HEK293 (cell line): Measurements from ENCODE around the gene PLA2G4E.

Experiments used
- CTCF ChIA-PET: fragments of 350-600 bp; formaldehyde crosslinking; extraction: SDS; loops from one replicate; lab custom pipeline; 2021; ENCODE audit warnings: antibody characterized with exemption; lab: Yijun Ruan, JAX
- POLR2A ChIA-PET: fragments of 300-600 bp; formaldehyde crosslinking; extraction: SDS; loops from one replicate; lab custom pipeline; 2020; ENCODE audit warnings: antibody characterized with exemption, inconsistent platforms; lab: Yijun Ruan, JAX
- H3K27ac ChIP-seq: fragments of 200-500 bp; sonication (Bioruptor generic); 2 replicates; pipeline ENCODE4 v1.5.1; 2014; ENCODE audit warnings: low read depth, low read length, control low read depth, inconsistent platforms; ENCODE audit errors: extremely low read depth
- H3K36me3 ChIP-seq, 2 experiments: fragments of 200-500 bp in 1 of 2; sonication (Bioruptor generic) in 1 of 2; 1 replicate in 1 of 2; 2 replicates in 1 of 2; pipeline ENCODE4 v1.5.1; 2014 to 2017; ENCODE audit warnings: inconsistent platforms in 2 of 2, low read length in 2 of 2; ENCODE audit not compliant: control insufficient read depth in 2 of 2, insufficient read depth in 1 of 2
- H3K4me1 ChIP-seq: fragments of 200-500 bp; sonication (Bioruptor generic); 2 replicates; pipeline ENCODE4 v1.5.1; 2014; ENCODE audit warnings: mild to moderate bottlenecking, low read length, inconsistent platforms; ENCODE audit not compliant: control insufficient read depth, insufficient read depth
- H3K4me3 ChIP-seq: 2 replicates; pipeline ENCODE4 v1.5.1; 2011; ENCODE audit warnings: low read depth, mild to moderate bottlenecking, control low read depth, low read length, moderate library complexity
- H3K9me3 ChIP-seq: fragments of 200-500 bp; sonication (Bioruptor generic); 2 replicates; pipeline ENCODE4 v1.5.1; 2014; ENCODE audit warnings: low read depth, low read length, inconsistent platforms; ENCODE audit not compliant: control insufficient read depth, insufficient read depth
- BCL11B ChIP-seq: fragments of 450-650 bp; formaldehyde crosslinking; IDR thresholded peaks from 2 replicates; pipeline ENCODE4 v1.5.1; 2016; ENCODE audit warnings: low read depth, missing biosample characterization, missing genetic modification characterization
- KLF16 ChIP-seq: fragments of 450-650 bp; formaldehyde crosslinking; IDR thresholded peaks from 2 replicates; pipeline ENCODE4 v1.5.1; 2017; ENCODE audit warnings: missing biosample characterization, missing genetic modification characterization
- WT1 ChIP-seq: fragments of 450-650 bp; formaldehyde crosslinking; IDR thresholded peaks from 2 replicates; pipeline ENCODE4 v1.5.1; 2016; ENCODE audit warnings: missing biosample characterization, missing genetic modification characterization
- ZNF132 ChIP-seq: fragments of 450-650 bp; formaldehyde crosslinking; IDR thresholded peaks from 2 replicates; pipeline ENCODE4 v1.5.1; 2017; ENCODE audit warnings: missing biosample characterization, missing genetic modification characterization, borderline replicate concordance
- ZNF146 ChIP-seq: fragments of 450-650 bp; formaldehyde crosslinking; IDR thresholded peaks from 2 replicates; pipeline ENCODE4 v1.5.1; 2016; ENCODE audit warnings: missing biosample characterization, missing genetic modification characterization
- ZNF16 ChIP-seq: fragments of 450-650 bp; formaldehyde crosslinking; IDR thresholded peaks from 2 replicates; pipeline ENCODE4 v1.5.1; 2016; ENCODE audit warnings: low read depth, missing biosample characterization, missing genetic modification characterization
- ZNF341 ChIP-seq: fragments of 450-650 bp; formaldehyde crosslinking; IDR thresholded peaks from 2 replicates; pipeline ENCODE4; 2016; ENCODE audit warnings: low read depth, missing biosample characterization, missing genetic modification characterization
- ZNF423 ChIP-seq: fragments of 450-650 bp; formaldehyde crosslinking; IDR thresholded peaks from 2 replicates; pipeline ENCODE4 v1.5.1; 2016; ENCODE audit warnings: missing biosample characterization, missing genetic modification characterization
- ZNF473 ChIP-seq: fragments of 450-650 bp; formaldehyde crosslinking; IDR thresholded peaks from 2 replicates; pipeline ENCODE4 v1.5.1; 2017; ENCODE audit warnings: missing biosample characterization, missing genetic modification characterization
- ZNF501 ChIP-seq: fragments of 450-650 bp; formaldehyde crosslinking; IDR thresholded peaks from 2 replicates; pipeline ENCODE4 v1.5.1; 2016; ENCODE audit warnings: missing biosample characterization, missing genetic modification characterization
- ZNF610 ChIP-seq: fragments of 450-650 bp; formaldehyde crosslinking; IDR thresholded peaks from 2 replicates; pipeline ENCODE4 v1.5.1; 2016; ENCODE audit warnings: missing biosample characterization, missing genetic modification characterization, borderline replicate concordance
- ZNF623 ChIP-seq: fragments of 450-650 bp; formaldehyde crosslinking; IDR thresholded peaks from 2 replicates; pipeline ENCODE4 v1.5.1; 2016; ENCODE audit warnings: missing biosample characterization, missing genetic modification characterization
- ZNF843 ChIP-seq: fragments of 450-650 bp; formaldehyde crosslinking; IDR thresholded peaks from 2 replicates; pipeline ENCODE4 v1.5.1; 2016; ENCODE audit warnings: missing biosample characterization, missing genetic modification characterization
- ZSCAN18 ChIP-seq: fragments of 450-650 bp; formaldehyde crosslinking; IDR thresholded peaks from 2 replicates; pipeline ENCODE4 v1.5.1; 2016; ENCODE audit warnings: missing biosample characterization, missing genetic modification characterization
- TF ChIP-seq, protein P1 (sequence below): fragments of 450-650 bp; formaldehyde crosslinking; IDR thresholded peaks from 2 replicates; pipeline ENCODE4 v1.5.1; 2016; ENCODE audit warnings: missing biosample characterization, missing genetic modification characterization, borderline replicate concordance
- TF ChIP-seq, protein P2 (sequence below): fragments of 450-650 bp; formaldehyde crosslinking; IDR thresholded peaks from 2 replicates; pipeline ENCODE4 v1.5.1; 2017; ENCODE audit warnings: missing biosample characterization, missing genetic modification characterization
- TF ChIP-seq, protein P3 (sequence below): fragments of 450-650 bp; formaldehyde crosslinking; IDR thresholded peaks from 2 replicates; pipeline ENCODE4 v1.5.1; 2016; ENCODE audit warnings: missing biosample characterization, missing genetic modification characterization
- TF ChIP-seq, protein P4 (sequence below): fragments of 450-650 bp; formaldehyde crosslinking; IDR thresholded peaks from 2 replicates; pipeline ENCODE4 v1.5.1; 2016; ENCODE audit warnings: missing biosample characterization, missing genetic modification characterization
- TF ChIP-seq, protein P5 (sequence below): fragments of 450-650 bp; formaldehyde crosslinking; IDR thresholded peaks from 2 replicates; pipeline ENCODE4 v1.5.1; 2016; ENCODE audit warnings: missing biosample characterization, missing genetic modification characterization, borderline replicate concordance
- TF ChIP-seq, protein P6 (sequence below): fragments of 450-650 bp; formaldehyde crosslinking; IDR thresholded peaks from 2 replicates; pipeline ENCODE4 v1.5.1; 2016; ENCODE audit warnings: missing biosample characterization, missing genetic modification characterization

Gene PLA2G4E

DNA sequence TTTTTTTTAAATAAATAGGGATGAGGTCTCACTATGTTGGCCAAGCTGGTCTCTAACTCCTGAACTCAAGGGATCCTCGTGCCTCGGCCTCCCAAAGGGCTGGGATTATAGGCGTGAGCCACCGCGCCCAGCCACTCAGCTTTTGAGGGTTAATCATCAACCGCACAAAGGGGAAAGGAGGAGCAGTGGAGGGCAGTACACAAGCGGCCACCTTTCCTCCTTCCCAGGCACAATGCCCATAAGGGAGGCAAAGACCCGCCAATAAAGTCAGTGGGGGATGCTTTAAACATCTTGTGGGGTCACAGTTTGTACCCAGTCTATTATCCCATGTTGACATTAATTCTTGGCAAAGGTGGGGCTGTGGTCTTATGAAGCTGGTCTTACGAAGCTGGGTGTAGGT is 80.9 kb downstream of the PLA2G4E start:
- no peak for TF ChIP-seq ZNF610
- TF ChIP-seq ZNF146 (tag by site-specific recombination), result no peak
- TF ChIP-seq ZNF501 (tag by site-specific recombination), result no peak
- TF ChIP-seq, protein P1, sequence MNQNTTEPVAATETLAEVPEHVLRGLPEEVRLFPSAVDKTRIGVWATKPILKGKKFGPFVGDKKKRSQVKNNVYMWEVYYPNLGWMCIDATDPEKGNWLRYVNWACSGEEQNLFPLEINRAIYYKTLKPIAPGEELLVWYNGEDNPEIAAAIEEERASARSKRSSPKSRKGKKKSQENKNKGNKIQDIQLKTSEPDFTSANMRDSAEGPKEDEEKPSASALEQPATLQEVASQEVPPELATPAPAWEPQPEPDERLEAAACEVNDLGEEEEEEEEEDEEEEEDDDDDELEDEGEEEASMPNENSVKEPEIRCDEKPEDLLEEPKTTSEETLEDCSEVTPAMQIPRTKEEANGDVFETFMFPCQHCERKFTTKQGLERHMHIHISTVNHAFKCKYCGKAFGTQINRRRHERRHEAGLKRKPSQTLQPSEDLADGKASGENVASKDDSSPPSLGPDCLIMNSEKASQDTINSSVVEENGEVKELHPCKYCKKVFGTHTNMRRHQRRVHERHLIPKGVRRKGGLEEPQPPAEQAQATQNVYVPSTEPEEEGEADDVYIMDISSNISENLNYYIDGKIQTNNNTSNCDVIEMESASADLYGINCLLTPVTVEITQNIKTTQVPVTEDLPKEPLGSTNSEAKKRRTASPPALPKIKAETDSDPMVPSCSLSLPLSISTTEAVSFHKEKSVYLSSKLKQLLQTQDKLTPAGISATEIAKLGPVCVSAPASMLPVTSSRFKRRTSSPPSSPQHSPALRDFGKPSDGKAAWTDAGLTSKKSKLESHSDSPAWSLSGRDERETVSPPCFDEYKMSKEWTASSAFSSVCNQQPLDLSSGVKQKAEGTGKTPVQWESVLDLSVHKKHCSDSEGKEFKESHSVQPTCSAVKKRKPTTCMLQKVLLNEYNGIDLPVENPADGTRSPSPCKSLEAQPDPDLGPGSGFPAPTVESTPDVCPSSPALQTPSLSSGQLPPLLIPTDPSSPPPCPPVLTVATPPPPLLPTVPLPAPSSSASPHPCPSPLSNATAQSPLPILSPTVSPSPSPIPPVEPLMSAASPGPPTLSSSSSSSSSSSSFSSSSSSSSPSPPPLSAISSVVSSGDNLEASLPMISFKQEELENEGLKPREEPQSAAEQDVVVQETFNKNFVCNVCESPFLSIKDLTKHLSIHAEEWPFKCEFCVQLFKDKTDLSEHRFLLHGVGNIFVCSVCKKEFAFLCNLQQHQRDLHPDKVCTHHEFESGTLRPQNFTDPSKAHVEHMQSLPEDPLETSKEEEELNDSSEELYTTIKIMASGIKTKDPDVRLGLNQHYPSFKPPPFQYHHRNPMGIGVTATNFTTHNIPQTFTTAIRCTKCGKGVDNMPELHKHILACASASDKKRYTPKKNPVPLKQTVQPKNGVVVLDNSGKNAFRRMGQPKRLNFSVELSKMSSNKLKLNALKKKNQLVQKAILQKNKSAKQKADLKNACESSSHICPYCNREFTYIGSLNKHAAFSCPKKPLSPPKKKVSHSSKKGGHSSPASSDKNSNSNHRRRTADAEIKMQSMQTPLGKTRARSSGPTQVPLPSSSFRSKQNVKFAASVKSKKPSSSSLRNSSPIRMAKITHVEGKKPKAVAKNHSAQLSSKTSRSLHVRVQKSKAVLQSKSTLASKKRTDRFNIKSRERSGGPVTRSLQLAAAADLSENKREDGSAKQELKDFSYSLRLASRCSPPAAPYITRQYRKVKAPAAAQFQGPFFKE (tag by site-specific recombination), result no peak
- TF ChIP-seq, protein P2, sequence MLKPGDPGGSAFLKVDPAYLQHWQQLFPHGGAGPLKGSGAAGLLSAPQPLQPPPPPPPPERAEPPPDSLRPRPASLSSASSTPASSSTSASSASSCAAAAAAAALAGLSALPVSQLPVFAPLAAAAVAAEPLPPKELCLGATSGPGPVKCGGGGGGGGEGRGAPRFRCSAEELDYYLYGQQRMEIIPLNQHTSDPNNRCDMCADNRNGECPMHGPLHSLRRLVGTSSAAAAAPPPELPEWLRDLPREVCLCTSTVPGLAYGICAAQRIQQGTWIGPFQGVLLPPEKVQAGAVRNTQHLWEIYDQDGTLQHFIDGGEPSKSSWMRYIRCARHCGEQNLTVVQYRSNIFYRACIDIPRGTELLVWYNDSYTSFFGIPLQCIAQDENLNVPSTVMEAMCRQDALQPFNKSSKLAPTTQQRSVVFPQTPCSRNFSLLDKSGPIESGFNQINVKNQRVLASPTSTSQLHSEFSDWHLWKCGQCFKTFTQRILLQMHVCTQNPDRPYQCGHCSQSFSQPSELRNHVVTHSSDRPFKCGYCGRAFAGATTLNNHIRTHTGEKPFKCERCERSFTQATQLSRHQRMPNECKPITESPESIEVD, result no peak
- TF ChIP-seq ZNF473 (tag by site-specific recombination), result no peak
- TF ChIP-seq KLF16, result no peak
- no peak for TF ChIP-seq ZNF341
- no peak for TF ChIP-seq ZNF843 (tag by site-specific recombination)
- TF ChIP-seq ZSCAN18, result no peak
- no peak for TF ChIP-seq BCL11B
- TF ChIP-seq WT1 (tag by site-specific recombination), result no peak
- no peak for TF ChIP-seq ZNF16 (tag by site-specific recombination)
- TF ChIP-seq, protein P3, sequence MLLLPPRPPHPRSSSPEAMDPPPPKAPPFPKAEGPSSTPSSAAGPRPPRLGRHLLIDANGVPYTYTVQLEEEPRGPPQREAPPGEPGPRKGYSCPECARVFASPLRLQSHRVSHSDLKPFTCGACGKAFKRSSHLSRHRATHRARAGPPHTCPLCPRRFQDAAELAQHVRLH (tag by site-specific recombination), result no peak
- Histone ChIP-seq H3K9me3 (no peaks in the 10 kb centered on the region), H3K4me3 (no peak overlapping the region), H3K4me1 (no peaks in the 10 kb centered on the region), H3K36me3 (peaks cover 0 to 13% of the 10 kb centered on the region in 2 experiments; a peak in 1 of 3 replicates), H3K27ac (no peak overlapping the region)
- POLR2A ChIA-PET, result no interaction called here
- CTCF ChIA-PET, result no interaction called here

DNA sequence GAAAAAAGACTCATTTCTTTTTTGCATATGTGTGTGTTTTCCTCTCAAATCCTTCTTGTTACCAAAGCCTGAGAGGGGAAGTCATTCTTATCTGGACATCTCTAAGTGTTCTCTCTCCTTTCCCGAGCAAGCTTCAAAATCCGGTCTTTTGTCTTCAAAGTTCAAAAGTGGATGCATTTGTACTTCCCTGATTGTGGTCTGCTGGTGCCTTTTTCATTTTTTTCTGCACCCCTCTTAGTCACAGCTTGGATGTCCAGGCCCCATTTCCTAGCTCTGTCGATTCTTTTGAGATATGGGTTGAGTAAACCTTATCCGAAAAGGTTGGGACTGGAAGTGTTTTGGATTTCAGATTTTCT is 83.3 kb downstream of the PLA2G4E start:
- Histone ChIP-seq H3K4me3 (no peak overlapping the region), H3K36me3 (peaks cover 0 to 11% of the 10 kb centered on the region in 2 experiments; a peak in 1 of 3 replicates), H3K27ac (no peak overlapping the region), H3K9me3 (no peaks in the 10 kb centered on the region), H3K4me1 (peaks cover 11% of the 10 kb centered on the region)
- CTCF ChIA-PET, result no interaction called here
- POLR2A ChIA-PET, result no interaction called here
- TF ChIP-seq, protein P4, sequence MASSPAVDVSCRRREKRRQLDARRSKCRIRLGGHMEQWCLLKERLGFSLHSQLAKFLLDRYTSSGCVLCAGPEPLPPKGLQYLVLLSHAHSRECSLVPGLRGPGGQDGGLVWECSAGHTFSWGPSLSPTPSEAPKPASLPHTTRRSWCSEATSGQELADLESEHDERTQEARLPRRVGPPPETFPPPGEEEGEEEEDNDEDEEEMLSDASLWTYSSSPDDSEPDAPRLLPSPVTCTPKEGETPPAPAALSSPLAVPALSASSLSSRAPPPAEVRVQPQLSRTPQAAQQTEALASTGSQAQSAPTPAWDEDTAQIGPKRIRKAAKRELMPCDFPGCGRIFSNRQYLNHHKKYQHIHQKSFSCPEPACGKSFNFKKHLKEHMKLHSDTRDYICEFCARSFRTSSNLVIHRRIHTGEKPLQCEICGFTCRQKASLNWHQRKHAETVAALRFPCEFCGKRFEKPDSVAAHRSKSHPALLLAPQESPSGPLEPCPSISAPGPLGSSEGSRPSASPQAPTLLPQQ (tag by site-specific recombination), result no peak
- TF ChIP-seq ZNF132 (no peak), ZNF423 (tag by site-specific recombination) (no peak), ZNF623 (tag by site-specific recombination) (no peak)
- TF ChIP-seq, protein P5, sequence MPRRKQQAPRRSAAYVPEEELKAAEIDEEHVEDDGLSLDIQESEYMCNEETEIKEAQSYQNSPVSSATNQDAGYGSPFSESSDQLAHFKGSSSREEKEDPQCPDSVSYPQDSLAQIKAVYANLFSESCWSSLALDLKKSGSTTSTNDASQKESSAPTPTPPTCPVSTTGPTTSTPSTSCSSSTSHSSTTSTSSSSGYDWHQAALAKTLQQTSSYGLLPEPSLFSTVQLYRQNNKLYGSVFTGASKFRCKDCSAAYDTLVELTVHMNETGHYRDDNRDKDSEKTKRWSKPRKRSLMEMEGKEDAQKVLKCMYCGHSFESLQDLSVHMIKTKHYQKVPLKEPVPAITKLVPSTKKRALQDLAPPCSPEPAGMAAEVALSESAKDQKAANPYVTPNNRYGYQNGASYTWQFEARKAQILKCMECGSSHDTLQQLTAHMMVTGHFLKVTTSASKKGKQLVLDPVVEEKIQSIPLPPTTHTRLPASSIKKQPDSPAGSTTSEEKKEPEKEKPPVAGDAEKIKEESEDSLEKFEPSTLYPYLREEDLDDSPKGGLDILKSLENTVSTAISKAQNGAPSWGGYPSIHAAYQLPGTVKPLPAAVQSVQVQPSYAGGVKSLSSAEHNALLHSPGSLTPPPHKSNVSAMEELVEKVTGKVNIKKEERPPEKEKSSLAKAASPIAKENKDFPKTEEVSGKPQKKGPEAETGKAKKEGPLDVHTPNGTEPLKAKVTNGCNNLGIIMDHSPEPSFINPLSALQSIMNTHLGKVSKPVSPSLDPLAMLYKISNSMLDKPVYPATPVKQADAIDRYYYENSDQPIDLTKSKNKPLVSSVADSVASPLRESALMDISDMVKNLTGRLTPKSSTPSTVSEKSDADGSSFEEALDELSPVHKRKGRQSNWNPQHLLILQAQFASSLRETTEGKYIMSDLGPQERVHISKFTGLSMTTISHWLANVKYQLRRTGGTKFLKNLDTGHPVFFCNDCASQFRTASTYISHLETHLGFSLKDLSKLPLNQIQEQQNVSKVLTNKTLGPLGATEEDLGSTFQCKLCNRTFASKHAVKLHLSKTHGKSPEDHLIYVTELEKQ (tag by site-specific recombination), result no peak
- TF ChIP-seq, protein P6, sequence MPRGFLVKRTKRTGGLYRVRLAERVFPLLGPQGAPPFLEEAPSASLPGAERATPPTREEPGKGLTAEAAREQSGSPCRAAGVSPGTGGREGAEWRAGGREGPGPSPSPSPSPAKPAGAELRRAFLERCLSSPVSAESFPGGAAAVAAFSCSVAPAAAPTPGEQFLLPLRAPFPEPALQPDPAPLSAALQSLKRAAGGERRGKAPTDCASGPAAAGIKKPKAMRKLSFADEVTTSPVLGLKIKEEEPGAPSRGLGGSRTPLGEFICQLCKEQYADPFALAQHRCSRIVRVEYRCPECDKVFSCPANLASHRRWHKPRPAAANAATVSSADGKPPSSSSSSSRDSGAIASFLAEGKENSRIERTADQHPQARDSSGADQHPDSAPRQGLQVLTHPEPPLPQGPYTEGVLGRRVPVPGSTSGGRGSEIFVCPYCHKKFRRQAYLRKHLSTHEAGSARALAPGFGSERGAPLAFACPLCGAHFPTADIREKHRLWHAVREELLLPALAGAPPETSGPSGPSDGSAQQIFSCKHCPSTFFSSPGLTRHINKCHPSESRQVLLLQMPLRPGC (tag by site-specific recombination), result no peak
